BJ (cell line): ENCODE data around the gene PEPD. TPM values are rescaled to one million over a fixed set of nuclear protein-coding genes. Genes with fewer than 3 reads are reported as not detected.

Source experiments
- CTCF ChIA-PET: fragments of 350-600 bp; formaldehyde crosslinking; extraction: SDS; loops from one replicate; lab custom pipeline; 2021; ENCODE audit warnings: antibody characterized with exemption, inconsistent platforms; lab: Yijun Ruan, JAX
- POLR2A ChIA-PET: fragments of 300-600 bp; sonication (Branson Sonifier 250); formaldehyde crosslinking; extraction: SDS; loops from one replicate; lab custom pipeline; 2021; ENCODE audit warnings: antibody characterized with exemption; lab: Charles Lee
- DNase-seq: peaks from one replicate; pipeline ENCODE4 v3.0.0-alpha.2; 2011; ENCODE audit warnings: low read depth
- H3K27me3 ChIP-seq: 2 replicates; pipeline ENCODE4 v1.6.0; 2011; ENCODE audit warnings: low read length; ENCODE audit not compliant: control insufficient read depth, insufficient read depth
- H3K36me3 ChIP-seq: 2 replicates; pipeline ENCODE4 v1.5.1; 2011; ENCODE audit warnings: low read length; ENCODE audit not compliant: control insufficient read depth, insufficient read depth
- H3K4me3 ChIP-seq: 2 replicates; pipeline ENCODE4 v1.5.1; 2011; ENCODE audit warnings: low read depth, mild to moderate bottlenecking, control low read depth, low read length
- CTCF ChIP-seq: IDR thresholded peaks from 2 replicates; pipeline ENCODE4 v1.5.1; 2011; ENCODE audit warnings: low read depth, mild to moderate bottlenecking, control low read depth, inconsistent platforms, low read length, moderate library complexity; ENCODE audit not compliant: insufficient read depth
- polyA plus RNA-seq: library from polyadenylated mRNA; depleted of rRNA; stranded (reverse); fragments of >200 nt; gene quantifications from 2 replicates; pipeline ENCODE4 v1.2.3, GENCODE V29; 2011

Gene PEPD
- polyA plus RNA-seq, 1 experiment, result 97.6 TPM

GRCh38 chr19:33473653-33474305, 47.8 kb downstream of the PEPD start:
- ChIA-PET POLR2A (no interaction called here), CTCF (no interaction called here)
- TF ChIP-seq CTCF, result no peak
- H3K4me3 ChIP-seq, result no peak overlapping the region
- DNase-seq, result peak; percentile 50
- H3K36me3 ChIP-seq, result no peaks in the 10 kb centered on the region; the same call in 1 of the 2 replicates
- H3K27me3 ChIP-seq, result no peaks in the 10 kb centered on the region

GRCh38 chr19:33472691-33473652, 48.6 kb downstream of the PEPD start:
- ChIA-PET CTCF (interaction anchor here (1.0 kb wide), 1 partner anchor 296 kb away, joined by 3 read pairs; no protein-coding TSS in a partner anchor), POLR2A (no interaction called here)
- Histone ChIP-seq H3K4me3 (no peak overlapping the region), H3K36me3 (no peaks in the 10 kb centered on the region; the same call in 1 of the 2 replicates), H3K27me3 (no peaks in the 10 kb centered on the region)
- TF ChIP-seq CTCF, result peak; percentile 23; the same call in 1 of the 2 replicates
- DNase-seq, result peak; percentile 87

- no peak overlapping the region for H3K4me3 ChIP-seq
- no peaks in the 10 kb centered on the region for H3K36me3 ChIP-seq
- DNase-seq, result no peak
- TF ChIP-seq CTCF, result no peak
- CTCF ChIA-PET, result interaction anchor here (1.0 kb wide), 1 partner anchor 297 kb away, joined by 3 read pairs; no protein-coding TSS in a partner anchor
- no peaks in the 10 kb centered on the region for H3K27me3 ChIP-seq
- POLR2A ChIA-PET, result no interaction called here
Measured at GRCh38 chr19:33472226-33472625, 49.4 kb downstream of the PEPD start.

GRCh38 chr19:33471111-33471996, 50.2 kb downstream of the PEPD start:
- no peak for DNase-seq
- H3K4me3 ChIP-seq, result no peak overlapping the region
- H3K36me3 ChIP-seq, result no peaks in the 10 kb centered on the region
- H3K27me3 ChIP-seq, result no peaks in the 10 kb centered on the region
- ChIA-PET POLR2A (no interaction called here), CTCF (no interaction called here)
- TF ChIP-seq CTCF, result no peak
